Fibroblast of lung (primary cell): Measurements from ENCODE around the gene KRTAP24-1.

Source experiments
- CTCF ChIP-seq, 2 donors: IDR thresholded peaks in 1 of 2; conservative IDR thresholded peaks in 1 of 2; 1 replicate in 1 of 2; 2 replicates in 1 of 2; pipeline ENCODE4 v1.5.1; 2011 to 2012; ENCODE audit warnings: low read length in 2 of 2, control low read depth in 1 of 2, inconsistent platforms in 1 of 2, low read depth in 1 of 2, mild to moderate bottlenecking in 1 of 2
- EZH2 ChIP-seq: IDR thresholded peaks from 2 replicates; pipeline ENCODE4 v1.5.1; 2012; ENCODE audit warnings: low read length, control low read depth, mild to moderate bottlenecking; ENCODE audit errors: missing control alignments

DNA sequence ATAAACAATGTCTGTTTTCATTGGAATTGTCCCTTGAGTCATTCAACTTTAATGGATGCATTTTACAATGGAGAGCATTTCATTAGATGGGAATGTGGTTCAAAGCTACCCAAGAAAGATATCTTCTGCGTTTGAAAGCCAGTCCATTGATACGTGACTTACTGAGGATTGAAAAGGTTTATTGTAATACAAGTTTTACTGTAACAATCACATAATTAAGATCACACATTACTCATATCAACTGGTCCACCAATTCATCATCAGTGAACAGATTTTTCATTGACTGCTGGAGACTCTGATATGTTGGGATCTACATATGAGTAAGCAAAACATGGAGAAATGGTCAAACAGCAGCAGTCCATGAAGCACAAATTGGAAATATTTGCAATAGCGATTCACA is 32.8 kb downstream of the KRTAP24-1 start:
- TF ChIP-seq CTCF (conservative IDR thresholded peaks at IDR 0.05 in 1 of 2, IDR thresholded peaks at IDR 0.05 in 1 of 2; ENCODE audit: low read depth in 1 of 2, low read length in 2 of 2) (no peak), EZH2 (no peak)
